GM10248 (cell line): ENCODE data around the gene ALDH1A3.
A peak's percentile ranks its signal among the peaks of the same experiment; 100 is the strongest.

Source experiments
- CTCF ChIA-PET: fragments of 300-600 bp; sonication (Branson Sonifier 250); formaldehyde crosslinking; extraction: SDS; loops from one replicate; lab custom pipeline; 2021; ENCODE audit warnings: antibody characterized with exemption; lab: Yijun Ruan, JAX
- POLR2A ChIA-PET: fragments of 350-650 bp; sonication (Branson Sonifier 250); formaldehyde crosslinking; extraction: SDS; loops from one replicate; lab custom pipeline; 2020; ENCODE audit warnings: antibody characterized with exemption; lab: Yijun Ruan, JAX
- DNase-seq: peaks from one replicate; pipeline ENCODE4 v3.0.0; 2012; ENCODE audit errors: extremely low spot score
- CTCF ChIP-seq: IDR thresholded peaks from 2 replicates; pipeline ENCODE4 v1.5.1; 2012; ENCODE audit warnings: mild to moderate bottlenecking, low read depth; ENCODE audit errors: extremely low read depth, missing control alignments, control extremely low read depth

ALDH1A3 gene

GRCh38 chr15:100879464-100880138, at the start of gene ALDH1A3:
ALDH1A3 (plus strand) TSS chr15:100879831; CDS start chr15:100879908, 77 bp downstream.
- peak; percentile 34 for DNase-seq
- ChIA-PET CTCF (interaction anchor here (0.9 to 1.7 kb wide), 2 partner anchors 9 to 38 kb away, joined by 3 to 5 read pairs; no protein-coding TSS in a partner anchor), POLR2A (no interaction called here)
- no peak for TF ChIP-seq CTCF

GRCh38 chr15:100831467-100831866, 48.2 kb upstream of the ALDH1A3 start:
- CTCF ChIA-PET, result no interaction called here
- POLR2A ChIA-PET, result no interaction called here
- TF ChIP-seq CTCF, result no peak
- DNase-seq, result no peak

- no peak for DNase-seq
- POLR2A ChIA-PET, result no interaction called here
- CTCF ChIA-PET, result no interaction called here
- TF ChIP-seq CTCF, result no peak
These were observed 47.3 kb upstream of the ALDH1A3 start for GRCh38 chr15:100832149-100832942.

- POLR2A ChIA-PET, result no interaction called here
- no peak for TF ChIP-seq CTCF
- CTCF ChIA-PET, result interaction anchor here (1.1 to 1.7 kb wide), 2 partner anchors 13 to 39 kb away, joined by 3 to 4 read pairs; no protein-coding TSS in a partner anchor
- DNase-seq, result no peak
These were observed 45.9 kb upstream of the ALDH1A3 start for GRCh38 chr15:100833417-100834389.

- TF ChIP-seq CTCF, result no peak
- DNase-seq, result no peak
- ChIA-PET CTCF (interaction anchor here (1.7 kb wide), 1 partner anchor 12 kb away, joined by 4 read pairs; no protein-coding TSS in a partner anchor), POLR2A (no interaction called here)
These were observed 44.9 kb upstream of the ALDH1A3 start for GRCh38 chr15:100834731-100835130.

- no peak for DNase-seq
- ChIA-PET CTCF (interaction anchor here (1.2 to 2.8 kb wide), 3 partner anchors 16 to 173 kb away, joined by 3 to 8 read pairs (median 3); no protein-coding TSS in a partner anchor), POLR2A (no interaction called here)
- no peak for TF ChIP-seq CTCF
These were observed 44.0 kb upstream of the ALDH1A3 start for GRCh38 chr15:100835636-100836035.
